IMR-90 (cell line): Measurements from ENCODE around the gene NOX3. TPM values are rescaled to one million over a fixed set of nuclear protein-coding genes. Genes with fewer than 3 reads are reported as not detected.

Experiments used
- ATAC-seq: fragments of 200-7000 bp; cut with Tn5 transposase; 2 replicates; pipeline ENCODE4 v1.9.1; 2020; ENCODE audit warnings: low read depth, mild to moderate bottlenecking, moderate library complexity
- BruUV-seq: library from RNA; stranded (reverse); fragments of 400-500 nt; replicated peaks from 2 replicates; lab custom pipeline; 2021; lab: Mats Ljungman, UMichigan
- CTCF ChIA-PET: fragments of 300-600 bp; formaldehyde crosslinking; extraction: SDS; loops from one replicate; lab custom pipeline; 2021; ENCODE audit warnings: antibody characterized with exemption; lab: Yijun Ruan, JAX
- POLR2A ChIA-PET: fragments of 300-600 bp; sonication (Branson Sonifier 250); formaldehyde crosslinking; loops from one replicate; lab custom pipeline; 2022; ENCODE audit warnings: antibody characterized with exemption; ENCODE audit not compliant: unreplicated experiment; lab: Charles Lee
- DNase-seq: peaks from one replicate; pipeline ENCODE4 v3.0.0; 2013
- H2AFZ ChIP-seq: replicated peaks from 2 replicates; pipeline ENCODE3; 2013; ENCODE audit warnings: low read length, mild to moderate bottlenecking; ENCODE audit not compliant: poor library complexity
- H2AK5ac ChIP-seq: 2 replicates; pipeline ENCODE4 v1.6.1; 2013; ENCODE audit warnings: low read depth, low read length, inconsistent platforms
- H2AK9ac ChIP-seq: replicated peaks from 2 replicates; pipeline ENCODE3; 2013; ENCODE audit warnings: mild to moderate bottlenecking, low read depth, low read length, moderate library complexity; ENCODE audit not compliant: poor library complexity
- H2BK120ac ChIP-seq: 2 replicates; pipeline ENCODE4 v1.6.1; 2013; ENCODE audit warnings: low read depth, low read length, inconsistent platforms
- H2BK15ac ChIP-seq: 3 replicates; pipeline ENCODE4 v1.6.1; 2013; ENCODE audit warnings: low read depth, low read length, inconsistent platforms
- H2BK20ac ChIP-seq: 2 replicates; pipeline ENCODE4 v1.6.1; 2013; ENCODE audit warnings: low read depth, mild to moderate bottlenecking, inconsistent platforms, low read length, moderate library complexity
- H2BK5ac ChIP-seq: 2 replicates; pipeline ENCODE4 v1.6.1; 2013; ENCODE audit warnings: mild to moderate bottlenecking, low read depth, low read length, inconsistent platforms; ENCODE audit not compliant: poor library complexity, severe bottlenecking
- H3K14ac ChIP-seq: replicated peaks from 2 replicates; pipeline ENCODE4 v1.6.1; 2013; ENCODE audit warnings: low read depth, low read length, inconsistent platforms
- H3K18ac ChIP-seq: 2 replicates; pipeline ENCODE4 v1.6.1; 2013; ENCODE audit warnings: low read depth, low read length, control low read depth
- H3K23ac ChIP-seq: 2 replicates; pipeline ENCODE4 v1.6.1; 2013; ENCODE audit warnings: low read depth, low read length, inconsistent platforms
- H3K27ac ChIP-seq: 2 replicates; pipeline ENCODE4 v1.5.1; 2013; ENCODE audit warnings: mild to moderate bottlenecking, control low read depth, low read length; ENCODE audit not compliant: insufficient read depth
- H3K27me3 ChIP-seq: 2 replicates; pipeline ENCODE4 v1.6.1; 2013; ENCODE audit warnings: low read length; ENCODE audit not compliant: control insufficient read depth, insufficient read depth
- H3K36me3 ChIP-seq: 2 replicates; pipeline ENCODE4 v1.6.1; 2013; ENCODE audit warnings: low read length, mixed read lengths; ENCODE audit not compliant: control insufficient read depth, insufficient read depth
- H3K4ac ChIP-seq: 2 replicates; pipeline ENCODE4 v1.6.1; 2013; ENCODE audit warnings: low read depth, low read length, inconsistent platforms
- H3K4me1 ChIP-seq: 2 replicates; pipeline ENCODE4 v1.6.1; 2013; ENCODE audit warnings: low read length, mixed read lengths; ENCODE audit not compliant: control insufficient read depth, insufficient read depth
- H3K4me2 ChIP-seq: 2 replicates; pipeline ENCODE4 v1.6.1; 2013; ENCODE audit warnings: low read depth, mild to moderate bottlenecking, control low read depth, low read length, moderate library complexity
- H3K4me3 ChIP-seq: 2 replicates; pipeline ENCODE4 v1.5.1; 2013; ENCODE audit warnings: low read depth, mild to moderate bottlenecking, control low read depth, low read length, moderate library complexity; ENCODE audit not compliant: insufficient read depth
- H3K56ac ChIP-seq: 2 replicates; pipeline ENCODE4 v1.6.1; 2013; ENCODE audit warnings: low read length, inconsistent platforms; ENCODE audit not compliant: insufficient read depth; ENCODE audit errors: extremely low read depth
- H3K79me1 ChIP-seq, 2 experiments: 2 replicates each; pipeline ENCODE4 v1.6.1; 2013; ENCODE audit warnings: low read length in 2 of 2, inconsistent platforms in 1 of 2, low read depth in 1 of 2
- H3K9ac ChIP-seq: 2 replicates; pipeline ENCODE4 v1.6.1; 2013; ENCODE audit warnings: low read depth, low read length, control low read depth
- H3K9me1 ChIP-seq: 2 replicates; pipeline ENCODE4 v1.6.1; 2013; ENCODE audit warnings: low read length, inconsistent platforms; ENCODE audit not compliant: insufficient read depth
- H3K9me3 ChIP-seq: 2 replicates; pipeline ENCODE4 v1.6.1; 2013; ENCODE audit warnings: low read length; ENCODE audit not compliant: control insufficient read depth, insufficient read depth
- H4K20me1 ChIP-seq: 2 replicates; pipeline ENCODE4 v1.6.1; 2013; ENCODE audit warnings: low read length, inconsistent platforms; ENCODE audit not compliant: insufficient read depth
- H4K5ac ChIP-seq: 2 replicates; pipeline ENCODE4 v1.6.1; 2013; ENCODE audit warnings: mild to moderate bottlenecking, low read depth, low read length, control low read depth
- H4K8ac ChIP-seq, 2 experiments: 2 replicates each; pipeline ENCODE4 v1.6.1; 2013; ENCODE audit warnings: low read depth in 2 of 2, low read length in 2 of 2, control low read depth in 1 of 2, inconsistent platforms in 1 of 2
- H4K91ac ChIP-seq: 2 replicates; pipeline ENCODE4 v1.6.1; 2013; ENCODE audit warnings: low read depth, low read length, inconsistent platforms; ENCODE audit not compliant: insufficient read depth
- BHLHE40 ChIP-seq: fragments of 150-350 bp; IDR thresholded peaks from 2 replicates; pipeline ENCODE4 v1.6.1; 2016; ENCODE audit warnings: mild to moderate bottlenecking, low read depth, low read length
- CEBPB ChIP-seq: IDR thresholded peaks from 2 replicates; pipeline ENCODE4 v1.6.1; 2012; ENCODE audit warnings: low read depth, low read length, improper control_type of control experiment
- CHD1 ChIP-seq: IDR thresholded peaks from 2 replicates; pipeline ENCODE4 v1.6.1; 2012; ENCODE audit warnings: low read depth, low read length, improper control_type of control experiment
- FOS ChIP-seq: fragments of 150-350 bp; IDR thresholded peaks from 2 replicates; pipeline ENCODE4 v1.6.1; 2016; ENCODE audit warnings: low read depth, low read length
- MAFK ChIP-seq: IDR thresholded peaks from 2 replicates; pipeline ENCODE4 v1.6.1; 2012; ENCODE audit warnings: low read depth, low read length, improper control_type of control experiment
- MAZ ChIP-seq: IDR thresholded peaks from 2 replicates; pipeline ENCODE4 v1.6.1; 2012; ENCODE audit warnings: low read depth, mild to moderate bottlenecking, low read length, improper control_type of control experiment, moderate library complexity, borderline replicate concordance
- MXI1 ChIP-seq: IDR thresholded peaks from 2 replicates; pipeline ENCODE4 v1.6.1; 2012; ENCODE audit warnings: low read depth, mild to moderate bottlenecking, low read length, moderate library complexity, borderline replicate concordance
- NFE2L2 ChIP-seq: fragments of 150-350 bp; IDR thresholded peaks from 2 replicates; pipeline ENCODE4 v1.6.1; 2016; ENCODE audit warnings: low read depth, mild to moderate bottlenecking, low read length
- POLR2A ChIP-seq: IDR thresholded peaks from 2 replicates; pipeline ENCODE4 v1.6.1; 2012; ENCODE audit warnings: mild to moderate bottlenecking, low read depth, low read length
- RCOR1 ChIP-seq: IDR thresholded peaks from 2 replicates; pipeline ENCODE4 v1.6.1; 2012; ENCODE audit warnings: mild to moderate bottlenecking, low read length, improper control_type of control experiment; ENCODE audit not compliant: insufficient replicate concordance
- RFX5 ChIP-seq: IDR thresholded peaks from 2 replicates; pipeline ENCODE4 v1.8.0; 2012; ENCODE audit warnings: low read depth, mild to moderate bottlenecking, low read length, moderate library complexity
- SMC3 ChIP-seq: fragments of 150-350 bp; IDR thresholded peaks from 2 replicates; pipeline ENCODE4 v1.6.1; 2016; ENCODE audit warnings: low read depth, mild to moderate bottlenecking, antibody characterized with exemption, low read length, moderate library complexity
- WGBS, 2 experiments: methylation state at CpG; one replicate each; pipeline versions ENCODE4 v1.1.5 to v1.1.7; 2013; ENCODE audit warnings: missing lambda C conversion rate in 2 of 2; ENCODE audit not compliant: insufficient read length in 1 of 2; ENCODE audit errors: extremely low coverage in 2 of 2; 5-methylcytosine and 5-hydroxymethylcytosine counted together
- dilution Hi-C: fragments of 300-500 bp; cut with HindIII; formaldehyde crosslinking; loops from one replicate; pipeline ENCODE4 v1.14.3; 2018; ENCODE audit warnings: low sequenced_read_pairs; ENCODE audit not compliant: unreplicated experiment
- in situ Hi-C: fragments of 300-500 bp; cut with MboI; formaldehyde crosslinking; loops from 3 replicates; pipeline ENCODE4 v1.14.3; 2019; ENCODE audit warnings: low sequenced_read_pairs, inconsistent platforms, mixed read lengths
- intact Hi-C: fragments of 100-400 bp; cut with micrococcal nuclease; formaldehyde crosslinking; loops from 2 replicates; pipeline ENCODE4 v1.10.0; 2022
- polyA plus RNA-seq, 3 experiments: library from polyadenylated mRNA; depleted of rRNA; stranded (reverse); fragments of >200 nt; gene quantifications; 2 replicates each; pipeline ENCODE4 v1.2.3, GENCODE V29; 2012; ENCODE audit warnings: low replicate concordance in 1 of 3
- total RNA-seq: library from RNA; depleted of rRNA; stranded (reverse); fragments of >200 nt; gene quantifications from 2 replicates; pipeline ENCODE4 v1.2.3, GENCODE V29; 2012
- TF ChIP-seq, protein P1 (sequence below): fragments of 150-350 bp; IDR thresholded peaks from 2 replicates; pipeline ENCODE4 v1.6.1; 2016; ENCODE audit warnings: low read depth, mild to moderate bottlenecking, low read length, moderate library complexity, borderline replicate concordance
- TF ChIP-seq, protein P2 (sequence below): conservative IDR thresholded peaks from 2 replicates; pipeline ENCODE4 v1.5.1; 2012; ENCODE audit warnings: mild to moderate bottlenecking, low read depth, low read length, improper control_type of control experiment
- TF ChIP-seq, protein P3 (sequence below): fragments of 150-350 bp; IDR thresholded peaks from 2 replicates; pipeline ENCODE4 v1.6.1; 2017; ENCODE audit warnings: mild to moderate bottlenecking, antibody characterized with exemption, low read length, low read depth

The NOX3 gene
- total and polyA plus RNA-seq, 2 of the 4 experiments (the other 2 are of a cell fraction): not detected

DNA sequence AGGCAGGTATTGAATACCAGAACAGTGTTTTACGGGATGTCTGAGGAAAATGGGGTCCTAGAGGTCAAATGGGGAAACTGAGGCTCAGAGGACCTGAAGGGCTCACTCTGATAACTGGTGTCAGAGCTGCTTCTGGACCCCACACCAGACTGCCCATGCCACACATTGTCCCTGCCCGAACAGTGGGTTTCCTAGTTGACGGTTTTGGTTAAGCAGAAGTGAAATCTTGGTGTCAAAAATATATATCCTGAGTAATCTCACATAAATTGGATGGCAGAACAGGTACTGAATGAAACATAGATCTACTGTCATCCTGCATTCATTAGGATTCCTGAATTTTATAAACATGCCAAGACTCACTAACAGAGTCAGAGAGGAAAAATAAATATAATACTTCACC is 16.3 kb downstream of the NOX3 start:
- H4K91ac ChIP-seq: no peak overlapping the region
- H3K14ac ChIP-seq: no peak overlapping the region
- no peak overlapping the region for H2BK15ac ChIP-seq
- no peak overlapping the region for H2BK120ac ChIP-seq
- no peak overlapping the region for H3K4me2 ChIP-seq
- H2BK20ac ChIP-seq: no peak overlapping the region
- ChIA-PET CTCF (no interaction called here), POLR2A (no interaction called here)
- H3K9ac ChIP-seq: no peak overlapping the region
- no peaks in the 10 kb centered on the region for H3K36me3 ChIP-seq
- no peak overlapping the region for H3K56ac ChIP-seq
- ATAC-seq (no peak), DNase-seq (no peak)
- H2AK5ac ChIP-seq: no peak overlapping the region
- H2AK9ac ChIP-seq: no peak overlapping the region
- dilution Hi-C loops (no loop called here), intact Hi-C loops (loop anchor here (5.0 kb wide), 1 partner anchor 33 kb away; no protein-coding TSS in a partner anchor), in situ Hi-C loops (no loop called here)
- no peak overlapping the region for H3K27ac ChIP-seq
- no peaks in the 10 kb centered on the region for H3K27me3 ChIP-seq
- H3K4me1 ChIP-seq: peaks cover 1% of the 10 kb centered on the region; the same call in 1 of the 2 replicates
- no TSS peak for BruUV-seq
- TF ChIP-seq MXI1 (no peak), RFX5 (no peak), CHD1 (no peak), BHLHE40 (no peak), POLR2A (no peak), CEBPB (no peak), MAZ (no peak), RCOR1 (no peak), MAFK (no peak), NFE2L2 (no peak), SMC3 (no peak), FOS (no peak)
- TF ChIP-seq, protein P1, sequence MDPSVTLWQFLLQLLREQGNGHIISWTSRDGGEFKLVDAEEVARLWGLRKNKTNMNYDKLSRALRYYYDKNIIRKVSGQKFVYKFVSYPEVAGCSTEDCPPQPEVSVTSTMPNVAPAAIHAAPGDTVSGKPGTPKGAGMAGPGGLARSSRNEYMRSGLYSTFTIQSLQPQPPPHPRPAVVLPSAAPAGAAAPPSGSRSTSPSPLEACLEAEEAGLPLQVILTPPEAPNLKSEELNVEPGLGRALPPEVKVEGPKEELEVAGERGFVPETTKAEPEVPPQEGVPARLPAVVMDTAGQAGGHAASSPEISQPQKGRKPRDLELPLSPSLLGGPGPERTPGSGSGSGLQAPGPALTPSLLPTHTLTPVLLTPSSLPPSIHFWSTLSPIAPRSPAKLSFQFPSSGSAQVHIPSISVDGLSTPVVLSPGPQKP: no peak
- TF ChIP-seq, protein P2, sequence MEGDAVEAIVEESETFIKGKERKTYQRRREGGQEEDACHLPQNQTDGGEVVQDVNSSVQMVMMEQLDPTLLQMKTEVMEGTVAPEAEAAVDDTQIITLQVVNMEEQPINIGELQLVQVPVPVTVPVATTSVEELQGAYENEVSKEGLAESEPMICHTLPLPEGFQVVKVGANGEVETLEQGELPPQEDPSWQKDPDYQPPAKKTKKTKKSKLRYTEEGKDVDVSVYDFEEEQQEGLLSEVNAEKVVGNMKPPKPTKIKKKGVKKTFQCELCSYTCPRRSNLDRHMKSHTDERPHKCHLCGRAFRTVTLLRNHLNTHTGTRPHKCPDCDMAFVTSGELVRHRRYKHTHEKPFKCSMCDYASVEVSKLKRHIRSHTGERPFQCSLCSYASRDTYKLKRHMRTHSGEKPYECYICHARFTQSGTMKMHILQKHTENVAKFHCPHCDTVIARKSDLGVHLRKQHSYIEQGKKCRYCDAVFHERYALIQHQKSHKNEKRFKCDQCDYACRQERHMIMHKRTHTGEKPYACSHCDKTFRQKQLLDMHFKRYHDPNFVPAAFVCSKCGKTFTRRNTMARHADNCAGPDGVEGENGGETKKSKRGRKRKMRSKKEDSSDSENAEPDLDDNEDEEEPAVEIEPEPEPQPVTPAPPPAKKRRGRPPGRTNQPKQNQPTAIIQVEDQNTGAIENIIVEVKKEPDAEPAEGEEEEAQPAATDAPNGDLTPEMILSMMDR: no peak
- TF ChIP-seq, protein P3, sequence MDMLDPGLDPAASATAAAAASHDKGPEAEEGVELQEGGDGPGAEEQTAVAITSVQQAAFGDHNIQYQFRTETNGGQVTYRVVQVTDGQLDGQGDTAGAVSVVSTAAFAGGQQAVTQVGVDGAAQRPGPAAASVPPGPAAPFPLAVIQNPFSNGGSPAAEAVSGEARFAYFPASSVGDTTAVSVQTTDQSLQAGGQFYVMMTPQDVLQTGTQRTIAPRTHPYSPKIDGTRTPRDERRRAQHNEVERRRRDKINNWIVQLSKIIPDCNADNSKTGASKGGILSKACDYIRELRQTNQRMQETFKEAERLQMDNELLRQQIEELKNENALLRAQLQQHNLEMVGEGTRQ: no peak
- H4K8ac ChIP-seq: no peak overlapping the region
- no peaks in the 10 kb centered on the region for H3K79me1 ChIP-seq
- no peak overlapping the region for H3K4me3 ChIP-seq
- 0 out of 2 replicates have a peak, but pooled peaks cover 4% of the 10 kb centered on the region for H3K9me1 ChIP-seq
- no peak overlapping the region for H3K23ac ChIP-seq
- no peak overlapping the region for H2BK5ac ChIP-seq
- no CpG with 5 or more reads among the region's 3 CpGs for WGBS, 2 experiments
- no peaks in the 10 kb centered on the region for H4K20me1 ChIP-seq
- no peak overlapping the region for H3K18ac ChIP-seq
- no peak overlapping the region for H2AFZ ChIP-seq
- no peak overlapping the region for H4K5ac ChIP-seq
- H3K4ac ChIP-seq: no peak overlapping the region
- H3K9me3 ChIP-seq: no peaks in the 10 kb centered on the region
